IMR-90 (cell line): Measurements from ENCODE around the gene DOHH. TPM values are rescaled to one million over a fixed set of nuclear protein-coding genes. Genes with fewer than 3 reads are reported as not detected.

Source experiments
- ATAC-seq: fragments of 200-7000 bp; cut with Tn5 transposase; 2 replicates; pipeline ENCODE4 v1.9.1; 2020; ENCODE audit warnings: low read depth, mild to moderate bottlenecking, moderate library complexity
- BruUV-seq: library from RNA; stranded (reverse); fragments of 400-500 nt; replicated peaks from 2 replicates; lab custom pipeline; 2021; lab: Mats Ljungman, UMichigan
- CTCF ChIA-PET: fragments of 300-600 bp; formaldehyde crosslinking; extraction: SDS; loops from one replicate; lab custom pipeline; 2021; ENCODE audit warnings: antibody characterized with exemption; lab: Yijun Ruan, JAX
- POLR2A ChIA-PET: fragments of 300-600 bp; sonication (Branson Sonifier 250); formaldehyde crosslinking; loops from one replicate; lab custom pipeline; 2022; ENCODE audit warnings: antibody characterized with exemption; ENCODE audit not compliant: unreplicated experiment; lab: Charles Lee
- DNase-seq: peaks from one replicate; pipeline ENCODE4 v3.0.0; 2013
- H2AFZ ChIP-seq: replicated peaks from 2 replicates; pipeline ENCODE3; 2013; ENCODE audit warnings: low read length, mild to moderate bottlenecking; ENCODE audit not compliant: poor library complexity
- H2AK5ac ChIP-seq: 2 replicates; pipeline ENCODE4 v1.6.1; 2013; ENCODE audit warnings: low read depth, low read length, inconsistent platforms
- H2AK9ac ChIP-seq: replicated peaks from 2 replicates; pipeline ENCODE3; 2013; ENCODE audit warnings: mild to moderate bottlenecking, low read depth, low read length, moderate library complexity; ENCODE audit not compliant: poor library complexity
- H2BK120ac ChIP-seq: 2 replicates; pipeline ENCODE4 v1.6.1; 2013; ENCODE audit warnings: low read depth, low read length, inconsistent platforms
- H2BK15ac ChIP-seq: 3 replicates; pipeline ENCODE4 v1.6.1; 2013; ENCODE audit warnings: low read depth, low read length, inconsistent platforms
- H2BK20ac ChIP-seq: 2 replicates; pipeline ENCODE4 v1.6.1; 2013; ENCODE audit warnings: low read depth, mild to moderate bottlenecking, inconsistent platforms, low read length, moderate library complexity
- H2BK5ac ChIP-seq: 2 replicates; pipeline ENCODE4 v1.6.1; 2013; ENCODE audit warnings: mild to moderate bottlenecking, low read depth, low read length, inconsistent platforms; ENCODE audit not compliant: poor library complexity, severe bottlenecking
- H3K14ac ChIP-seq: replicated peaks from 2 replicates; pipeline ENCODE4 v1.6.1; 2013; ENCODE audit warnings: low read depth, low read length, inconsistent platforms
- H3K18ac ChIP-seq: 2 replicates; pipeline ENCODE4 v1.6.1; 2013; ENCODE audit warnings: low read depth, low read length, control low read depth
- H3K23ac ChIP-seq: 2 replicates; pipeline ENCODE4 v1.6.1; 2013; ENCODE audit warnings: low read depth, low read length, inconsistent platforms
- H3K27ac ChIP-seq: 2 replicates; pipeline ENCODE4 v1.5.1; 2013; ENCODE audit warnings: mild to moderate bottlenecking, control low read depth, low read length; ENCODE audit not compliant: insufficient read depth
- H3K27me3 ChIP-seq: 2 replicates; pipeline ENCODE4 v1.6.1; 2013; ENCODE audit warnings: low read length; ENCODE audit not compliant: control insufficient read depth, insufficient read depth
- H3K36me3 ChIP-seq: 2 replicates; pipeline ENCODE4 v1.6.1; 2013; ENCODE audit warnings: low read length, mixed read lengths; ENCODE audit not compliant: control insufficient read depth, insufficient read depth
- H3K4ac ChIP-seq: 2 replicates; pipeline ENCODE4 v1.6.1; 2013; ENCODE audit warnings: low read depth, low read length, inconsistent platforms
- H3K4me1 ChIP-seq: 2 replicates; pipeline ENCODE4 v1.6.1; 2013; ENCODE audit warnings: low read length, mixed read lengths; ENCODE audit not compliant: control insufficient read depth, insufficient read depth
- H3K4me2 ChIP-seq: 2 replicates; pipeline ENCODE4 v1.6.1; 2013; ENCODE audit warnings: low read depth, mild to moderate bottlenecking, control low read depth, low read length, moderate library complexity
- H3K4me3 ChIP-seq: 2 replicates; pipeline ENCODE4 v1.5.1; 2013; ENCODE audit warnings: low read depth, mild to moderate bottlenecking, control low read depth, low read length, moderate library complexity; ENCODE audit not compliant: insufficient read depth
- H3K56ac ChIP-seq: 2 replicates; pipeline ENCODE4 v1.6.1; 2013; ENCODE audit warnings: low read length, inconsistent platforms; ENCODE audit not compliant: insufficient read depth; ENCODE audit errors: extremely low read depth
- H3K79me1 ChIP-seq, 2 experiments: 2 replicates each; pipeline ENCODE4 v1.6.1; 2013; ENCODE audit warnings: low read length in 2 of 2, inconsistent platforms in 1 of 2, low read depth in 1 of 2
- H3K9ac ChIP-seq: 2 replicates; pipeline ENCODE4 v1.6.1; 2013; ENCODE audit warnings: low read depth, low read length, control low read depth
- H3K9me1 ChIP-seq: 2 replicates; pipeline ENCODE4 v1.6.1; 2013; ENCODE audit warnings: low read length, inconsistent platforms; ENCODE audit not compliant: insufficient read depth
- H3K9me3 ChIP-seq: 2 replicates; pipeline ENCODE4 v1.6.1; 2013; ENCODE audit warnings: low read length; ENCODE audit not compliant: control insufficient read depth, insufficient read depth
- H4K20me1 ChIP-seq: 2 replicates; pipeline ENCODE4 v1.6.1; 2013; ENCODE audit warnings: low read length, inconsistent platforms; ENCODE audit not compliant: insufficient read depth
- H4K5ac ChIP-seq: 2 replicates; pipeline ENCODE4 v1.6.1; 2013; ENCODE audit warnings: mild to moderate bottlenecking, low read depth, low read length, control low read depth
- H4K8ac ChIP-seq, 2 experiments: 2 replicates each; pipeline ENCODE4 v1.6.1; 2013; ENCODE audit warnings: low read depth in 2 of 2, low read length in 2 of 2, control low read depth in 1 of 2, inconsistent platforms in 1 of 2
- H4K91ac ChIP-seq: 2 replicates; pipeline ENCODE4 v1.6.1; 2013; ENCODE audit warnings: low read depth, low read length, inconsistent platforms; ENCODE audit not compliant: insufficient read depth
- BHLHE40 ChIP-seq: fragments of 150-350 bp; IDR thresholded peaks from 2 replicates; pipeline ENCODE4 v1.6.1; 2016; ENCODE audit warnings: mild to moderate bottlenecking, low read depth, low read length
- CHD1 ChIP-seq: IDR thresholded peaks from 2 replicates; pipeline ENCODE4 v1.6.1; 2012; ENCODE audit warnings: low read depth, low read length, improper control_type of control experiment
- FOS ChIP-seq: fragments of 150-350 bp; IDR thresholded peaks from 2 replicates; pipeline ENCODE4 v1.6.1; 2016; ENCODE audit warnings: low read depth, low read length
- MXI1 ChIP-seq: IDR thresholded peaks from 2 replicates; pipeline ENCODE4 v1.6.1; 2012; ENCODE audit warnings: low read depth, mild to moderate bottlenecking, low read length, moderate library complexity, borderline replicate concordance
- NFE2L2 ChIP-seq: fragments of 150-350 bp; IDR thresholded peaks from 2 replicates; pipeline ENCODE4 v1.6.1; 2016; ENCODE audit warnings: low read depth, mild to moderate bottlenecking, low read length
- POLR2A ChIP-seq: IDR thresholded peaks from 2 replicates; pipeline ENCODE4 v1.6.1; 2012; ENCODE audit warnings: mild to moderate bottlenecking, low read depth, low read length
- RAD21 ChIP-seq: IDR thresholded peaks from 2 replicates; pipeline ENCODE4 v1.6.1; 2012; ENCODE audit warnings: low read length, improper control_type of control experiment
- RCOR1 ChIP-seq: IDR thresholded peaks from 2 replicates; pipeline ENCODE4 v1.6.1; 2012; ENCODE audit warnings: mild to moderate bottlenecking, low read length, improper control_type of control experiment; ENCODE audit not compliant: insufficient replicate concordance
- RFX5 ChIP-seq: IDR thresholded peaks from 2 replicates; pipeline ENCODE4 v1.8.0; 2012; ENCODE audit warnings: low read depth, mild to moderate bottlenecking, low read length, moderate library complexity
- SMC3 ChIP-seq: fragments of 150-350 bp; IDR thresholded peaks from 2 replicates; pipeline ENCODE4 v1.6.1; 2016; ENCODE audit warnings: low read depth, mild to moderate bottlenecking, antibody characterized with exemption, low read length, moderate library complexity
- WGBS, 2 experiments: methylation state at CpG; one replicate each; pipeline versions ENCODE4 v1.1.5 to v1.1.7; 2013; ENCODE audit warnings: missing lambda C conversion rate in 2 of 2; ENCODE audit not compliant: insufficient read length in 1 of 2; ENCODE audit errors: extremely low coverage in 2 of 2; 5-methylcytosine and 5-hydroxymethylcytosine counted together
- dilution Hi-C: fragments of 300-500 bp; cut with HindIII; formaldehyde crosslinking; loops from one replicate; pipeline ENCODE4 v1.14.3; 2018; ENCODE audit warnings: low sequenced_read_pairs; ENCODE audit not compliant: unreplicated experiment
- in situ Hi-C: fragments of 300-500 bp; cut with MboI; formaldehyde crosslinking; loops from 3 replicates; pipeline ENCODE4 v1.14.3; 2019; ENCODE audit warnings: low sequenced_read_pairs, inconsistent platforms, mixed read lengths
- intact Hi-C: fragments of 100-400 bp; cut with micrococcal nuclease; formaldehyde crosslinking; loops from 2 replicates; pipeline ENCODE4 v1.10.0; 2022
- polyA plus RNA-seq, 3 experiments: library from polyadenylated mRNA; depleted of rRNA; stranded (reverse); fragments of >200 nt; gene quantifications; 2 replicates each; pipeline ENCODE4 v1.2.3, GENCODE V29; 2012; ENCODE audit warnings: low replicate concordance in 1 of 3
- total RNA-seq: library from RNA; depleted of rRNA; stranded (reverse); fragments of >200 nt; gene quantifications from 2 replicates; pipeline ENCODE4 v1.2.3, GENCODE V29; 2012
- TF ChIP-seq, protein P1 (sequence below): fragments of 150-350 bp; IDR thresholded peaks from 2 replicates; pipeline ENCODE4 v1.6.1; 2017; ENCODE audit warnings: mild to moderate bottlenecking, antibody characterized with exemption, low read length, low read depth

The DOHH gene
- total and polyA plus RNA-seq, 2 of the 4 experiments (the other 2 are of a cell fraction) = 3.2 to 9.2 TPM

DNA sequence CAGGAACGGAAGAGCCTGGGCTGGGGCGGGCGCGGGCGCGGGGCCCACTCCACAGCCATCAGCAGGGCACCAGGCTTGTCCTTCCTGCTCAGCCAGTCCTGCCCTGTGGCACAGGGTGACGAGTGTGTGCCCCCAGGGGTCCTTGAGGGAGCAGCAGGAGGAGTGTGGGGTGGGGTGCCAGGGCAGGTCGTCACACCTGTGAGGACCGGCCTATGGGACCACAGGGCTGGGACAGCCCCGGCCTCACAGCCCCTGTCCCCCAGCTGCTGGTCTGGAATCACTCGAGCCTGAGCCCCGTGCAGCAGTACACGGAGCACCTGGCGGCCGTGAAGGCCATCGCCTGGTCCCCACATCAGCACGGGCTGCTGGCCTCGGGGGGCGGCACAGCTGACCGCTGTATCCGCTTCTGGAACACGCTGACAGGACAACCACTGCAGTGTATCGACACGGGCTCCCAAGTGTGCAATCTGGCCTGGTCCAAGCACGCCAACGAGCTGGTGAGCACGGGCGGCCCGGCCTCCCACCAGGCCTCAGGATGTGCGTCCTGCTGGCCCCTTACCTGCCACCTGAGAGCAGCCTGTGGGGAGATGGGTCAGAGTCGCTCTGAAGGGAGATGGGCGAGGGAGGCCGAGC, 31.8 kb upstream of the DOHH start:
- H2BK20ac ChIP-seq = no peak overlapping the region
- no peak overlapping the region for H4K91ac ChIP-seq
- peaks cover 69% of the 10 kb centered on the region for H3K36me3 ChIP-seq
- no TSS peak for BruUV-seq
- no peak overlapping the region for H3K4me3 ChIP-seq
- DNase-seq (no peak), ATAC-seq (no peak)
- in situ Hi-C loops = no loop called here
- no peak overlapping the region for H2AFZ ChIP-seq
- H3K14ac ChIP-seq = no peak overlapping the region
- peaks cover 12 to 24% of the 10 kb centered on the region in 2 experiments for H3K79me1 ChIP-seq
- H3K18ac ChIP-seq = no peak overlapping the region
- H2BK5ac ChIP-seq = no peak overlapping the region
- no peak overlapping the region for H3K9ac ChIP-seq
- H3K4me1 ChIP-seq = no peaks in the 10 kb centered on the region
- CTCF ChIA-PET = no interaction called here
- POLR2A ChIA-PET = no interaction called here
- H3K23ac ChIP-seq = no peak overlapping the region
- dilution Hi-C loops = no loop called here
- H3K9me3 ChIP-seq = no peaks in the 10 kb centered on the region
- no peak overlapping the region for H2AK5ac ChIP-seq
- H4K8ac ChIP-seq = no peak overlapping the region
- no peaks in the 10 kb centered on the region for H3K27me3 ChIP-seq
- H3K27ac ChIP-seq = no peak overlapping the region
- peaks cover 6% of the 10 kb centered on the region; the same call in 1 of the 2 replicates for H3K9me1 ChIP-seq
- H2BK120ac ChIP-seq = no peak overlapping the region
- H2BK15ac ChIP-seq = no peak overlapping the region
- TF ChIP-seq RFX5 (no peak), SMC3 (no peak), POLR2A (no peak), FOS (no peak), CHD1 (no peak), MXI1 (no peak), BHLHE40 (no peak), RAD21 (no peak), RCOR1 (no peak), NFE2L2 (no peak)
- TF ChIP-seq, protein P1, sequence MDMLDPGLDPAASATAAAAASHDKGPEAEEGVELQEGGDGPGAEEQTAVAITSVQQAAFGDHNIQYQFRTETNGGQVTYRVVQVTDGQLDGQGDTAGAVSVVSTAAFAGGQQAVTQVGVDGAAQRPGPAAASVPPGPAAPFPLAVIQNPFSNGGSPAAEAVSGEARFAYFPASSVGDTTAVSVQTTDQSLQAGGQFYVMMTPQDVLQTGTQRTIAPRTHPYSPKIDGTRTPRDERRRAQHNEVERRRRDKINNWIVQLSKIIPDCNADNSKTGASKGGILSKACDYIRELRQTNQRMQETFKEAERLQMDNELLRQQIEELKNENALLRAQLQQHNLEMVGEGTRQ = no peak
- 91% methylated on average over 23 of the region's 33 CpGs; no CpG with 5 or more reads in 1 of the 2 experiments for WGBS, 2 experiments
- peaks cover 20% of the 10 kb centered on the region for H4K20me1 ChIP-seq
- H2AK9ac ChIP-seq = no peak overlapping the region
- no peak overlapping the region for H3K56ac ChIP-seq
- H3K4me2 ChIP-seq = no peak overlapping the region
- intact Hi-C loops = no loop called here
- no peak overlapping the region for H3K4ac ChIP-seq
- H4K5ac ChIP-seq = no peak overlapping the region
